Spinal cord (tissue), 10 donors: Measurements from ENCODE around the gene DEDD. TPM values are rescaled to one million over a fixed set of nuclear protein-coding genes. Genes with fewer than 3 reads are reported as not detected.

Experiments
- DNase-seq, 6 donors: peaks; one replicate each; pipeline versions ENCODE4 v3.0.0 to v3.0.0-alpha.2; 2013 to 2015; ENCODE audit warnings: low spot score in 6 of 6, low read depth in 4 of 6
- H3K27ac ChIP-seq: one replicate; pipeline ENCODE4 v1.5.1; 2013; ENCODE audit warnings: low read depth, low read length, control low read depth
- H3K27me3 ChIP-seq: one replicate; pipeline ENCODE4 v1.6.1; 2013; ENCODE audit warnings: low read length; ENCODE audit not compliant: control insufficient read depth, insufficient read depth
- H3K36me3 ChIP-seq: one replicate; pipeline ENCODE4 v1.6.1; 2013; ENCODE audit warnings: low read length; ENCODE audit not compliant: control insufficient read depth, insufficient read depth
- H3K4me1 ChIP-seq: one replicate; pipeline ENCODE4 v1.6.1; 2013; ENCODE audit warnings: low read length; ENCODE audit not compliant: control insufficient read depth, insufficient read depth
- H3K4me3 ChIP-seq: one replicate; pipeline ENCODE4 v1.5.1; 2013; ENCODE audit warnings: low read depth, low read length, control low read depth
- H3K9me3 ChIP-seq: one replicate; pipeline ENCODE4 v1.6.1; 2013; ENCODE audit warnings: low read length; ENCODE audit not compliant: control insufficient read depth, insufficient read depth
- WGBS: methylation state at CpG from one replicate; pipeline ENCODE4 v1.1.5; 2013; ENCODE audit warnings: missing lambda C conversion rate; ENCODE audit not compliant: insufficient coverage; 5-methylcytosine and 5-hydroxymethylcytosine counted together
- polyA plus RNA-seq, 2 donors: library from polyadenylated mRNA; unstranded; fragments of 120-200 nt; gene quantifications; one replicate each; pipeline ENCODE4 v1.2.1, GENCODE V29; 2013; ENCODE audit not compliant: insufficient read length in 2 of 2
- small RNA-seq: library from RNA; depleted of rRNA; stranded (forward); fragments of <200 nt; gene quantifications from one replicate; pipeline ENCODE3, GENCODE V24; 2014; ENCODE audit warnings: low replicate concordance
- total RNA-seq, 2 donors: library from RNA; depleted of rRNA in 1 of 2; stranded (reverse); fragments of 120-200 nt in 1 of 2; fragments of >200 nt in 1 of 2; gene quantifications; one replicate each; pipeline versions ENCODE4 v1.2.3 to v1.2.4, GENCODE V29; 2013 to 2014
- donor health status: healthy.

DEDD gene
- total and polyA plus RNA-seq, 4 donors: 16.3 to 61.5 (median 37.6) TPM

- no peaks in the 10 kb centered on the region for H3K9me3 ChIP-seq
- WGBS: 78% methylated on average over 9 of the region's 9 CpGs
- peak in 1 of 6 donors; percentile 11 for DNase-seq
These were observed 60.5 kb downstream of the DEDD start for GRCh38 chr1:161071886-161072371.

More at GRCh38 chr1:161071886-161072371, 60.5 kb downstream of the DEDD start:
- H3K27me3 ChIP-seq: no peaks in the 10 kb centered on the region
- no peak overlapping the region for H3K4me3 ChIP-seq
- no peak overlapping the region for H3K27ac ChIP-seq
- H3K4me1 ChIP-seq: no peaks in the 10 kb centered on the region
- H3K36me3 ChIP-seq: no peaks in the 10 kb centered on the region

Small RNAs within 50 kb of the gene (small RNA-seq; reads per million reads assigned to genes)
- not detected for gene RF01225

Other genes starting within 250 kb of the DEDD start
- 1 to 10 TPM in 1 of 2 donors, under 1 TPM in 1; 0.22 to 1.1 TPM for gene ITLN1, start 247.5 kb downstream of the DEDD start, total RNA-seq
- not detected for gene ITLN1, start 247.5 kb downstream of the DEDD start, polyA plus RNA-seq
- gene ITLN2, start 177.9 kb downstream of the DEDD start, total RNA-seq: under 1 TPM; 0.17 to 0.20 TPM
- gene ITLN2, start 177.9 kb downstream of the DEDD start, polyA plus RNA-seq: under 1 TPM in 1 of 2 donors, not detected in 1; 0.21 TPM
- 10 to 100 TPM in 1 of 2 donors, 1 to 10 TPM in 1; 9.5 to 23.7 TPM for gene F11R, start 111.5 kb downstream of the DEDD start, total RNA-seq
- gene F11R, start 111.5 kb downstream of the DEDD start, polyA plus RNA-seq: 10 to 100 TPM in 1 of 2 donors, 1 to 10 TPM in 1; 7.0 to 13.0 TPM
- gene TSTD1, start 93.7 kb downstream of the DEDD start, total RNA-seq: 10 to 100 TPM; 12.1 to 25.5 TPM
- 10 to 100 TPM; 10.5 to 33.5 TPM for gene TSTD1, start 93.7 kb downstream of the DEDD start, polyA plus RNA-seq
- gene USF1, start 86.7 kb downstream of the DEDD start, total RNA-seq: 10 to 100 TPM; 67.1 to 81.6 TPM
- 10 to 100 TPM; 84.8 to 93.7 TPM for gene USF1, start 86.7 kb downstream of the DEDD start, polyA plus RNA-seq
- gene ARHGAP30, start 62.8 kb downstream of the DEDD start, total RNA-seq: 1 to 10 TPM; 2.1 to 4.2 TPM
- 1 to 10 TPM; 2.6 to 3.1 TPM for gene ARHGAP30, start 62.8 kb downstream of the DEDD start, polyA plus RNA-seq
- under 1 TPM in 1 of 2 donors, not detected in 1; 0.06 TPM for gene NECTIN4, start 43.1 kb downstream of the DEDD start, total RNA-seq
- under 1 TPM in 1 of 2 donors, not detected in 1; 0.15 TPM for gene NECTIN4, start 43.1 kb downstream of the DEDD start, polyA plus RNA-seq
- gene KLHDC9, start 34.3 kb downstream of the DEDD start, total RNA-seq: 10 to 100 TPM; 10.0 to 21.8 TPM
- gene KLHDC9, start 34.3 kb downstream of the DEDD start, polyA plus RNA-seq: 10 to 100 TPM; 26.6 to 27.7 TPM
- 10 to 100 TPM; 30.3 to 42.8 TPM for gene PFDN2, start 14.6 kb downstream of the DEDD start, total RNA-seq
- 100 to 1,000 TPM; 147 to 152 TPM for gene PFDN2, start 14.6 kb downstream of the DEDD start, polyA plus RNA-seq
- gene NIT1, start 14.6 kb downstream of the DEDD start, total RNA-seq: 10 to 100 TPM; 22.4 to 48.4 TPM
- gene NIT1, start 14.6 kb downstream of the DEDD start, polyA plus RNA-seq: 10 to 100 TPM; 48.6 to 53.7 TPM
- 100 to 1,000 TPM in 1 of 2 donors, 10 to 100 TPM in 1; 86.9 to 117 TPM for gene UFC1, start 21.3 kb upstream of the DEDD start, total RNA-seq
- gene UFC1, start 21.3 kb upstream of the DEDD start, polyA plus RNA-seq: 100 to 1,000 TPM; 165 TPM
- gene USP21, start 26.8 kb upstream of the DEDD start, total RNA-seq: 10 to 100 TPM; 11.0 to 17.2 TPM
- 10 to 100 TPM; 51.4 to 52.1 TPM for gene USP21, start 26.8 kb upstream of the DEDD start, polyA plus RNA-seq
- 10 to 100 TPM; 21.7 to 47.9 TPM for gene PPOX, start 33.8 kb upstream of the DEDD start, total RNA-seq
- gene PPOX, start 33.8 kb upstream of the DEDD start, polyA plus RNA-seq: 10 to 100 TPM; 53.0 to 69.6 TPM
- gene B4GALT3, start 44.8 kb upstream of the DEDD start, total RNA-seq: 10 to 100 TPM; 18.8 to 28.5 TPM
- gene B4GALT3, start 44.8 kb upstream of the DEDD start, polyA plus RNA-seq: 10 to 100 TPM; 48.4 to 52.5 TPM
- 10 to 100 TPM; 17.5 to 30.4 TPM for gene ADAMTS4, start 66.4 kb upstream of the DEDD start, total RNA-seq
- gene ADAMTS4, start 66.4 kb upstream of the DEDD start, polyA plus RNA-seq: 10 to 100 TPM; 46.3 to 65.6 TPM
- 100 to 1,000 TPM; 110 to 155 TPM for gene NDUFS2, start 69.7 kb upstream of the DEDD start, total RNA-seq
- 100 to 1,000 TPM; 181 to 196 TPM for gene NDUFS2, start 69.7 kb upstream of the DEDD start, polyA plus RNA-seq
- 10 to 100 TPM; 14.9 to 18.5 TPM for gene FCER1G, start 82.6 kb upstream of the DEDD start, total RNA-seq
- 10 to 100 TPM; 14.5 to 18.7 TPM for gene FCER1G, start 82.6 kb upstream of the DEDD start, polyA plus RNA-seq
- gene APOA2, start 91.0 kb upstream of the DEDD start, total RNA-seq: 1 to 10 TPM in 1 of 2 donors, not detected in 1; 5.4 TPM
- not detected for gene APOA2, start 91.0 kb upstream of the DEDD start, polyA plus RNA-seq
- 10 to 100 TPM; 14.4 to 15.5 TPM for gene TOMM40L, start 93.4 kb upstream of the DEDD start, total RNA-seq
- gene TOMM40L, start 93.4 kb upstream of the DEDD start, polyA plus RNA-seq: 10 to 100 TPM; 23.8 to 24.2 TPM
- gene NR1I3, start 105.5 kb upstream of the DEDD start, total RNA-seq: not detected
- gene NR1I3, start 105.5 kb upstream of the DEDD start, polyA plus RNA-seq: 1 to 10 TPM; 4.2 to 5.9 TPM
- 10 to 100 TPM; 18.6 to 81.2 TPM for gene PCP4L1, start 126.1 kb upstream of the DEDD start, total RNA-seq
- 100 to 1,000 TPM; 104 to 113 TPM for gene PCP4L1, start 126.1 kb upstream of the DEDD start, polyA plus RNA-seq
- 1,000 to 10,000 TPM in 1 of 2 donors, 100 to 1,000 TPM in 1; 293 to 1,019 TPM for gene MPZ, start 177.3 kb upstream of the DEDD start, total RNA-seq
- 100 to 1,000 TPM in 1 of 2 donors, 10 to 100 TPM in 1; 79.0 to 138 TPM for gene MPZ, start 177.3 kb upstream of the DEDD start, polyA plus RNA-seq
- 10 to 100 TPM; 36.8 to 49.0 TPM for gene SDHC, start 181.7 kb upstream of the DEDD start, total RNA-seq
- 100 to 1,000 TPM; 173 to 174 TPM for gene SDHC, start 181.7 kb upstream of the DEDD start, polyA plus RNA-seq
- 10 to 100 TPM in 1 of 2 donors, 1 to 10 TPM in 1; 2.3 to 36.8 TPM for gene CFAP126, start 235.2 kb upstream of the DEDD start, total RNA-seq
- 10 to 100 TPM; 20.3 to 39.3 TPM for gene CFAP126, start 235.2 kb upstream of the DEDD start, polyA plus RNA-seq